ENCODE measurements around the gene DENND5A.

- TF ChIP-seq GATA2 (IDR thresholded peaks at IDR 0.05; ENCODE audit: low read depth, low read length) (no peak), GATA3 (IDR thresholded peaks at IDR 0.05; ENCODE audit: low read depth, low read length) (no peak)
Observed at GRCh38 chr11:9089061-9089460, 176.1 kb downstream of the DENND5A start.
